SK-N-MC (cell line): ENCODE results near the gene EBF4.

Source experiments
- EZH2 ChIP-seq: fragments of 200-600 bp; sonication (generic); IDR thresholded peaks from one replicate; pipeline ENCODE4 v1.6.1; 2017; ENCODE audit warnings: antibody characterized with exemption
- FOXP2 ChIP-seq: optimal IDR thresholded peaks from 2 replicates; pipeline ENCODE3; 2011; ENCODE audit warnings: mild to moderate bottlenecking, moderate library complexity; ENCODE audit not compliant: insufficient read depth; ENCODE audit errors: extremely low read length, control extremely low read depth
- POLR2AphosphoS5 ChIP-seq: IDR thresholded peaks from 2 replicates; pipeline ENCODE4 v1.6.1; 2012; ENCODE audit warnings: mild to moderate bottlenecking, low read depth, low read length, borderline replicate concordance

- TF ChIP-seq EZH2: no peak
- no peak for TF ChIP-seq POLR2AphosphoS5
- TF ChIP-seq FOXP2: no peak
Measured at GRCh38 chr20:2698186-2698817, 5.7 kb downstream of the EBF4 start.
